Cardiac muscle cell (in vitro differentiated cells and primary cell): ENCODE measurements around the gene COMT. TPM values are rescaled to one million over a fixed set of nuclear protein-coding genes. Genes with fewer than 3 reads are reported as not detected.
A peak's percentile ranks its signal among the peaks of the same experiment; 100 is the strongest.

ENCODE experiments used
- DNase-seq, 2 donors: peaks; one replicate each; pipeline versions ENCODE4 v3.0.0 to v3.0.0-alpha.2; 2010 to 2017; ENCODE audit warnings: low read depth in 1 of 2, low spot score in 1 of 2
- H3K27ac ChIP-seq: fragments of 200-600 bp; sonication (generic); 2 replicates; pipeline ENCODE4 v1.5.1; 2016
- H3K27me3 ChIP-seq: fragments of 200-600 bp; sonication (generic); 2 replicates; pipeline ENCODE4 v1.6.0; 2016; ENCODE audit warnings: control low read depth
- H3K36me3 ChIP-seq: fragments of 200-600 bp; sonication (generic); 2 replicates; pipeline ENCODE4 v1.5.1; 2016; ENCODE audit warnings: control low read depth
- H3K4me1 ChIP-seq: fragments of 200-600 bp; sonication (generic); 2 replicates; pipeline ENCODE4 v1.8.1; 2017; ENCODE audit warnings: low read depth, mild to moderate bottlenecking, mixed run types
- H3K4me3 ChIP-seq: fragments of 200-600 bp; sonication (generic); 2 replicates; pipeline ENCODE4 v1.5.1; 2016; ENCODE audit warnings: mild to moderate bottlenecking
- H3K9me3 ChIP-seq: fragments of 200-600 bp; sonication (generic); 2 replicates; pipeline ENCODE4 v1.5.1; 2017; ENCODE audit warnings: low read depth, mild to moderate bottlenecking, control low read depth
- polyA plus RNA-seq: library from polyadenylated mRNA; unstranded; fragments of >200 nt; fragmentation: Nextera tagmentation; extraction: Ambion mirVana; gene quantifications from 2 replicates; pipeline ENCODE4 v1.2.1, GENCODE V29; 2016
- total RNA-seq: library from RNA; depleted of rRNA; stranded (reverse); fragments of >200 nt; gene quantifications from 2 replicates; pipeline ENCODE4 v1.2.3, GENCODE V29; 2016
- TF ChIP-seq, protein P1 (sequence below): IDR thresholded peaks from 2 replicates; pipeline ENCODE4 v1.5.1; 2012; ENCODE audit warnings: low read depth, mild to moderate bottlenecking, low read length

COMT gene
- total and polyA plus RNA-seq, 2 experiments from 2014 or later: 35.8 to 51.9 TPM

DNA sequence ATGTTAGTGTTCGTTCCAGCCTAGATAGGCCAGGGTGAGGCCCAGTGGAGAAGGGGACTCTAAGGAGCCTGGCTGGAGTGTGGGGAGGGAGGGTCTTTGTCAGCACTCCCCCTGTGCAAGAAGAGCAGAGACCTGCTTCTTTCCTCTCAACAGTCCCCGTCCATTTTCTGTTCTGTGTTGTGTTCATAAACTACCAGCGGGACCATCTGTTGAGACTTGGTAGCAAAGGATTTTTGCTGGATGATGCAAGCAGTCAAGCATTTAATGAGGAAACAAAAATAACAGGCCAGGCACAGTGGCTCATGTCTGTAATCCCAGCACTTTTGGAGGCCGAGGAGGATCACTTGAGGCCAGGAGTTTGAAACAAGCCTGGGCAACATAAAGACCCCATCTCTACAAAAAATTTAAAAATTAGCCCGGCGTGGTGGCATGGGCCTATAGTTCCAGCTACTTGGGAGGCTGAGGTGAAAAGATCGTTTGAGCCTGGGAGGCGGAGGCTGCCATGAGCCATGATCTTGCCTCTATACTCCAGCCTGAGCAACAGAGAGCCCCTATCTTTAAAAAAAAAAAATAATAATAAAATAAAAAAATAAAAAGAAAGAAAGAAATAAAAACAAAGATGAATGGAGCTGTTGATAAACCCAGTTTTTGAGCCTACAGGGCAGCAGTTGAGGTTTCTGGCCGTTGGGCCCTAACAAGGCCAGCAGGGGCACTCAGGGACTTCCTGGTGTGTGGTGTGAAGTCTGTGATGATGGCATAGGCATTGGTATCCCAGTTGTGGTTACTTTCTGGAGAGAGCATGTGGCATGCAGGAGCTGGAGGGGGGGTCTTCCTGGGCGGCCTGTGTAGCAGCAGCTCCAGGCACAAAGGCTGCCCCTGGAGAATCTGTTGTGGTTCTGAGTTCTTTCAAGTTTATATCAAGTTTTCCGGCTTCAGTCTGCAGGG lies 1.8 kb downstream of the COMT start:
- TF ChIP-seq, protein P1, sequence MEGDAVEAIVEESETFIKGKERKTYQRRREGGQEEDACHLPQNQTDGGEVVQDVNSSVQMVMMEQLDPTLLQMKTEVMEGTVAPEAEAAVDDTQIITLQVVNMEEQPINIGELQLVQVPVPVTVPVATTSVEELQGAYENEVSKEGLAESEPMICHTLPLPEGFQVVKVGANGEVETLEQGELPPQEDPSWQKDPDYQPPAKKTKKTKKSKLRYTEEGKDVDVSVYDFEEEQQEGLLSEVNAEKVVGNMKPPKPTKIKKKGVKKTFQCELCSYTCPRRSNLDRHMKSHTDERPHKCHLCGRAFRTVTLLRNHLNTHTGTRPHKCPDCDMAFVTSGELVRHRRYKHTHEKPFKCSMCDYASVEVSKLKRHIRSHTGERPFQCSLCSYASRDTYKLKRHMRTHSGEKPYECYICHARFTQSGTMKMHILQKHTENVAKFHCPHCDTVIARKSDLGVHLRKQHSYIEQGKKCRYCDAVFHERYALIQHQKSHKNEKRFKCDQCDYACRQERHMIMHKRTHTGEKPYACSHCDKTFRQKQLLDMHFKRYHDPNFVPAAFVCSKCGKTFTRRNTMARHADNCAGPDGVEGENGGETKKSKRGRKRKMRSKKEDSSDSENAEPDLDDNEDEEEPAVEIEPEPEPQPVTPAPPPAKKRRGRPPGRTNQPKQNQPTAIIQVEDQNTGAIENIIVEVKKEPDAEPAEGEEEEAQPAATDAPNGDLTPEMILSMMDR: peak; percentile 19
- Histone ChIP-seq H3K4me1 (peaks cover 12% of the 10 kb centered on the region), H3K9me3 (no peaks in the 10 kb centered on the region), H3K36me3 (no peaks in the 10 kb centered on the region), H3K27me3 (no peaks in the 10 kb centered on the region), H3K27ac (peak overlapping the region; percentile 80), H3K4me3 (no peak overlapping the region)
- peak; percentile 29 to 90 for DNase-seq

DNA sequence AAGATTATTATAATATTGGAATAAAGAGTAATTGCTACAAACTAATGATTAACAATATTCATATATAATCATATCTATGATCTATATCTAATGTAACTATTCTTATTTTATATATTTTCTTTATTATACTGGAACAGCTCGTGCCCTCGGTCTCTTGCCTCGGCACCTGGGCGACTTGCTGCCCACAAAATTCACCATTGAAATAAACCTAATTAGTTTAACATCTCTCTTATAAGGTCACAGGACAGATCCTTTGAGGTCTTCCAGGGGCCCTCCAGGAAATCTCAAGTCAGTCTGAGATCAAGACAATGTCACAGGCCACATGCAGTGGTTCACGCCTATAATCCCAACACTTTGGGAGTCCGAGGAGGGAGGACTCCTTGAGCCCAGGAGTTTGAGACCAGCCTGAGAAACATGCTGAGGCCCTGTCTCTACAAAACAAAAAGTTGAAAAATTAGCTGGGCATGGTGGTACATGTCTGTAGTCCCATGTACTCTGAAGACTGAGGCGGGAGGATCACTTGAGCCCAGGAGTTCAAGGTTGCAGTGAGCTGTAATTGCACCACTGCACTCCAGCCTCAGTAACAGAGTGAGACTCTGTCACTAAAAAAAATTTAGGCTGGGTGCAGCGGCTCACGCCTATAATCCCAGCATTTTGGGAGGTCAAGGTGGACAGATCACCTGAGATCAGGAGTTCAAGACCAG lies 6.6 kb downstream of the COMT start:
- TF ChIP-seq, protein P1: no peak
- no peaks in the 10 kb centered on the region for H3K36me3 ChIP-seq
- DNase-seq: no peak
- no peaks in the 10 kb centered on the region for H3K9me3 ChIP-seq
- H3K27me3 ChIP-seq: no peaks in the 10 kb centered on the region
- H3K4me3 ChIP-seq: no peak overlapping the region
- no peak overlapping the region for H3K27ac ChIP-seq
- H3K4me1 ChIP-seq: peaks cover 9% of the 10 kb centered on the region

DNA sequence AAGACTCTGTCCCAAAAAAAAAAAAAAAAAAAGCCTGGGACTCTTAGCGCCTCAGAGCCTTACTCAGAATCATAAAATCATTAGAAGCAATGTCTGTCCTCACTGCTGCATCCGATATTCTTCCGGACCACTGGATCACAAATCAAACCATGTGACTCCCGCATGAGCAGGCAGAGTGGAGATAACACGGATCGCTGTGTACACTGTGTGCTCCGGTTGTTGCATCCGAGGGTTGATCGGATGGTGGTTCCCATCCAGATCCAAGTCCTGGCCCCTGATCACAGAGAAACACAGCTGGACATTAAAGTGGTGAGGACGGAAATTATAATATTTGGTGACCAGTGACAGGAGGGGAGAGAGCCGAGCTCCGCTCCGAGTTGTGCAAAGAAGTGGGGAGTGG lies 9.8 kb downstream of the COMT start:
- Histone ChIP-seq H3K9me3 (no peaks in the 10 kb centered on the region), H3K27ac (no peak overlapping the region), H3K36me3 (no peaks in the 10 kb centered on the region), H3K4me1 (peaks cover 5% of the 10 kb centered on the region), H3K4me3 (no peak overlapping the region), H3K27me3 (no peaks in the 10 kb centered on the region)
- TF ChIP-seq, protein P1: no peak
- no peak for DNase-seq

DNA sequence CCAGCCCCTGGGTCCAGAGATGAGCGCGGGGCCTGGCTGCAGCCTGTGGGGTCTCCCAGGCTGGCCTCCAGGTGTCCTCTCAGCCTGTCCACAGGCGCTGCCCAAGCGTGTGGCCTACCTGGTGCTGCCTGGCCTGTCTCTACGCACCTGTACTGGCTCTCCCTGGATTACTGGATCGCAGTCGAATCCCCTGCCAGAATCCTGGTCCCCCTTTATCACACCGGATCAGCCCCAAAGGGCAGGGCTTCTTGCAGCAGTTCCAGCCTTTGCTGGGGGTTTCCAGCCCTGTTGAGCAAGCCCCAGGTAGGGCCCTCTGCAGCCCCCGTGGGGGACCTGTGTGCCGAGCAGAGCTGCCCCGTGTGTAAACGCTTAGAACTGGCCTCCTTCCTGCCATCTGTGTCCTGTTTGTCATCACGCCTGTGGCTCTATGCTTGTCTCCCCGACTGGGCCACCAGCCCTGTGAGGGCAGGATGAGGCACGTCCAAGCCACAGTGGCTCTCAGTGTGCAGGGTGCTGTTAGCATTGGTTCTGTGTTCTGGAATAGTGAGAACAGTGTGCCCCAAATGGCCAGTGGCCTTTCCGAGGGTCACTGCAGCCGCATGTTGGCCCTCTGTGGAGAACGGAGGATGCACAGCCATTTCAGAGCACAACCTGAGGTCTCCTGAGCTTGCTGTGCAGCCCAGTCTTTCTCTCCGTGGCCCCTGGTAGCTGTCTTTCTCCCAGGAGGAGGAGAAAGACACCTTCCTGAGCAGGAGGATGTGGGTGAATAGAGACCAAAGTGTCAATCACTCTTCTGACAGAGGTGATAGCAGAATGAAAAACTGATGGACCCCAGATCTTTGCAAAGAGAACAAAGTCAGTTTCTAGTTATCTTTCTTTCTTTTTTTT lies 13.9 kb downstream of the COMT start:
- Histone ChIP-seq H3K27ac (no peak overlapping the region), H3K9me3 (no peaks in the 10 kb centered on the region), H3K27me3 (no peaks in the 10 kb centered on the region), H3K4me3 (no peak overlapping the region), H3K4me1 (peaks cover 11% of the 10 kb centered on the region), H3K36me3 (no peaks in the 10 kb centered on the region)
- TF ChIP-seq, protein P1: no peak
- no peak for DNase-seq

DNA sequence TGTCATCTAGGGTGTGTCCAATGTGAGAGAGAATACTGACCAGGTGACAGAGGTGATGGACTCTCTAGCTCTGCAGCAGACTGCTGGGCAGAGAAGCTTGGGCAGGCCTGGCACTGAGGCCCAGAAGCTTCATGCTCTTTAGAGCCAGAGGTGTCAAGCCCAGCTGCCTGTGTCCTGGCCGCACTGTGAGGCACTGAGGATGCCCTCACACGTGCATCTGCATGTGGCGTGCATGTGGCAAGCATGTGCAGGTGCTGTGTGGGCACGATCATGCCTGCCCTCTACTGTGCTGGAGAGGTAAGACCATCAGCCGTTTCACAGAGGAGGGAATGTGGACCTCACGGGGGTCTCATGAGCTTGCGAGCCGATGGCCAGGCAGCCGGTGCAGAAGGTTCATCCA lies 15.9 kb downstream of the COMT start:
- Histone ChIP-seq H3K36me3 (no peaks in the 10 kb centered on the region), H3K27me3 (no peaks in the 10 kb centered on the region), H3K9me3 (no peaks in the 10 kb centered on the region), H3K4me3 (no peak overlapping the region), H3K4me1 (peaks cover 11% of the 10 kb centered on the region), H3K27ac (no peak overlapping the region)
- DNase-seq: no peak
- TF ChIP-seq, protein P1: no peak
